Stimulated activated naive CD8-positive, alpha-beta T cell treated with anti-CD3 and anti-CD28 coated beads, Interleukin-15, Interleukin-2, amounts not matched to agents 100 ng/mL and 50 ng/mL, for 24 hours (primary cell): ENCODE data around the gene RSPRY1.
A peak's percentile ranks its signal among the peaks of the same experiment; 100 is the strongest.

Experiments
- H3K27ac Mint-ChIP-seq: one replicate; pipeline ENCODE4 v1.8.0; 2021; ENCODE audit warnings: mild to moderate bottlenecking, mixed read lengths
- H3K27me3 Mint-ChIP-seq: one replicate; pipeline ENCODE4 v1.8.0; 2021; ENCODE audit warnings: mixed read lengths
- H3K36me3 Mint-ChIP-seq: one replicate; pipeline ENCODE4 v1.8.0; 2021; ENCODE audit warnings: low read depth, mixed read lengths
- H3K4me1 Mint-ChIP-seq: one replicate; pipeline ENCODE4 v1.8.0; 2021; ENCODE audit warnings: low read depth, mixed read lengths
- H3K4me3 Mint-ChIP-seq: one replicate; pipeline ENCODE4 v1.8.0; 2021; ENCODE audit warnings: mild to moderate bottlenecking, mixed read lengths
- H3K9me3 Mint-ChIP-seq: one replicate; pipeline ENCODE4 v1.8.0; 2021; ENCODE audit warnings: mixed read lengths

Gene RSPRY1

GRCh38 chr16:57166451-57166850, 19.7 kb upstream of the RSPRY1 start:
- Mint-ChIP-seq H3K9me3 (no peaks in the 10 kb centered on the region), H3K27me3 (no peaks in the 10 kb centered on the region), H3K36me3 (peaks cover 59% of the 10 kb centered on the region), H3K4me3 (no peak overlapping the region), H3K4me1 (no peaks in the 10 kb centered on the region), H3K27ac (no peak overlapping the region)

DNA sequence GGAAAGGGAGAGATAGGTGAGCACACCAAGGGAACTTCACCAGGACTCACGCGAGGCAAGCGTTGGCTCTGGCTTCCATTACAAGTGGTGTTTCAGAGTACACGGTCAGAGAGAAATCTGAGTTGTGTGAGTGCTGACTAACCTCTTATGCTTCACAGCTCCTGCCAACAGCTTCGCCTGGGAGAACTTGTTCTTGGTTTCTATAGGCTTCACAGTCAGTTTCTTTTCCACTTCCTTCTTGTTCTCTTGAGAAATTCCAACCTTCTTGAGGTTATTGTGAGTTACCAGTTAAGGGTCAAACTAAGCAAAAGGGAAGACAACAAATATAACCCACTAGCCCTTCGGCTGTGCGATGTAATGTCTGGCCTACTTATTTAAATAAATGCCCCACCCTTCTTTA, 19.2 kb upstream of the RSPRY1 start:
- Mint-ChIP-seq H3K27ac (no peak overlapping the region), H3K4me3 (no peak overlapping the region), H3K27me3 (no peaks in the 10 kb centered on the region), H3K9me3 (no peaks in the 10 kb centered on the region), H3K4me1 (no peaks in the 10 kb centered on the region), H3K36me3 (peaks cover 62% of the 10 kb centered on the region)

- Mint-ChIP-seq H3K4me1 (no peaks in the 10 kb centered on the region), H3K27ac (no peak overlapping the region), H3K36me3 (peaks cover 67% of the 10 kb centered on the region), H3K9me3 (no peaks in the 10 kb centered on the region), H3K27me3 (no peaks in the 10 kb centered on the region), H3K4me3 (no peak overlapping the region)
These were observed 18.6 kb upstream of the RSPRY1 start for GRCh38 chr16:57167538-57167937.

- no peaks in the 10 kb centered on the region for H3K27me3 Mint-ChIP-seq
- H3K27ac Mint-ChIP-seq: no peak overlapping the region
- no peaks in the 10 kb centered on the region for H3K4me1 Mint-ChIP-seq
- H3K9me3 Mint-ChIP-seq: no peaks in the 10 kb centered on the region
- no peak overlapping the region for H3K4me3 Mint-ChIP-seq
- peaks cover 72% of the 10 kb centered on the region for H3K36me3 Mint-ChIP-seq
These were observed 18.2 kb upstream of the RSPRY1 start for GRCh38 chr16:57167953-57168352.

DNA sequence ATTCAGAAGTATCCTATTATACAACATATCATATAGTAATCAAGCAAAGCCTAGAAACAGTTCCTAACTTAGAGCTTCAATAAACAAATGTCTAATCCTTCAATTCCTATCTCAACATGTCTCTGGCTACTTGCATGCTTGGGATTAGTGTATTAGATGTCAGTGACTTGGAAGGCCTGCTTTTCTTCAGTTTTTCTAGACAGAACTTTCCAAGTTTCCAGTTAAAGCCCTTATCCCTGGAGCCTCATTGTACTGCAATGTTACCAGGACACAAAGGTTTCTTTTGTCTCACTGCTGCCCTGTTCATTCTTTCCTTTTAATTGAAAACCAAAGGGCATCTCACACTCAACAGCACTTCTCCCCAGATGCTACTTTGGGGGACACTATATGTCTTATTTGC, 16.8 kb upstream of the RSPRY1 start:
- no peaks in the 10 kb centered on the region for H3K4me1 Mint-ChIP-seq
- no peaks in the 10 kb centered on the region for H3K27me3 Mint-ChIP-seq
- peaks cover 68% of the 10 kb centered on the region for H3K36me3 Mint-ChIP-seq
- H3K27ac Mint-ChIP-seq: no peak overlapping the region
- no peak overlapping the region for H3K4me3 Mint-ChIP-seq
- H3K9me3 Mint-ChIP-seq: no peaks in the 10 kb centered on the region

- no peaks in the 10 kb centered on the region for H3K27me3 Mint-ChIP-seq
- H3K4me1 Mint-ChIP-seq: no peaks in the 10 kb centered on the region
- no peak overlapping the region for H3K27ac Mint-ChIP-seq
- H3K4me3 Mint-ChIP-seq: no peak overlapping the region
- peaks cover 44% of the 10 kb centered on the region for H3K36me3 Mint-ChIP-seq
- H3K9me3 Mint-ChIP-seq: no peaks in the 10 kb centered on the region
These were observed 13.3 kb upstream of the RSPRY1 start for GRCh38 chr16:57172721-57173290.

DNA sequence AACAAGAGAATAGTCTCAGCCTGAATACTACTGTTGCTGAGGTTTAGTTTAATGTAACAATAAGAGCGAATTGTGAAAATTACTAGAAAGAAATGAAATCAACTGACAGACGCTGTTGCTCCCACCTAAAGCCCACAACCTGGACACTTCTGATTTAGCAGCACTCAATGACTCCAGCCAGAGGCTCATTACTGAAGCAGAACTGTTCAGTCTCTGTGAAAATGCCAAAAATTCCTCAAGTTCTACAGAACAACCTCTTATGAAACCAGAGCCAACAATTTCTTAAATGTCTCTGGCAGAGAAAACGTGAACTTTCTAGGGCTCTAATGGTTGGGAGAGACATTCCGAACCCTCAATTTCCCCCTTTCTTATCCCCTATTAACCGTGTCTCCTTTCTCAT, 10.2 kb upstream of the RSPRY1 start:
- Mint-ChIP-seq H3K4me3 (no peak overlapping the region), H3K27ac (no peak overlapping the region), H3K4me1 (no peaks in the 10 kb centered on the region), H3K27me3 (no peaks in the 10 kb centered on the region), H3K36me3 (peaks cover 30% of the 10 kb centered on the region), H3K9me3 (no peaks in the 10 kb centered on the region)

DNA sequence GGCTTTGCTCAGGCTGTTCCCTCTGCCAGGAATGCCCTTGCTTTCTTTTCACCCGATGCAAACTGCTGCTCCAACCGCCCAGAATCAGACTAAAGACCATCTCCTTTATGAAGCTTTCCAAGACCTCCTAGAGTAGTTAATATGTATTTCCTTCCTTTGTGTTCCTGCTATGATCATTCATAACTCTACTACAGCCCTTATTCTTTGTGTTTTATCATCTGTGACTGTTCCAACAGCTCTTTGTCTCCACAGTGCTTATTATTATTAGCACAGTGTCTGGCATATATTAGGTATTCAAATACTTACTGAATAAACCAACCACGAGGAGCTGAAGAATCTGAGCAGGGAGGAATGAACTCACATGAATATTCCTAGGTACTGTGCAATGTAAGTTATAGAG, 7.9 kb upstream of the RSPRY1 start:
- peaks cover 10% of the 10 kb centered on the region for H3K36me3 Mint-ChIP-seq
- no peak overlapping the region for H3K27ac Mint-ChIP-seq
- H3K27me3 Mint-ChIP-seq: no peaks in the 10 kb centered on the region

DNA sequence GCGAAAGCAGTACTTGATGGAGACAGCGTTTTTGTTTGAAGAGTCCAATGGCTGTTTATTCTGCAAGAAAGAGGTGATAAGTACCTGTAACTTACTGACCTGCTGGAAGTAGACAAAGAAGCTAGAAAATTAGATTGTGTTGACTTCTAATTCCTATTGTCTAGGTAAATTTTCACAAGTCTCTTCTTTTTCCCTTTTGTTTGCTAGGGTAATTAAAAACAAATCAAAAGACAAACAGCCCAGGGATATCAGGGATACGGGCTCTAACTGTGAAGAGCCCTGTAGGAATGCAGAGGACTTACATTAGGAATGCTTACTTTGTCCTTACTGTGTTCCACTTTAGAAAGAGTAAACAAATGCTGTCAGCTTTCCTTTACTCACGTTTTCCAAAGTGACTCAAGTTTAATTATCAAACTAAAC, 7.3 kb upstream of the RSPRY1 start:
- H3K4me1 Mint-ChIP-seq: peaks cover 7% of the 10 kb centered on the region
- no peaks in the 10 kb centered on the region for H3K9me3 Mint-ChIP-seq
- H3K27ac Mint-ChIP-seq: no peak overlapping the region
- peaks cover 5% of the 10 kb centered on the region for H3K36me3 Mint-ChIP-seq
- no peak overlapping the region for H3K4me3 Mint-ChIP-seq
- no peaks in the 10 kb centered on the region for H3K27me3 Mint-ChIP-seq

More for the DNA sequence above, 7.9 kb upstream of the RSPRY1 start:
- Mint-ChIP-seq H3K4me3 (no peak overlapping the region), H3K9me3 (no peaks in the 10 kb centered on the region), H3K4me1 (peaks cover 4% of the 10 kb centered on the region)

DNA sequence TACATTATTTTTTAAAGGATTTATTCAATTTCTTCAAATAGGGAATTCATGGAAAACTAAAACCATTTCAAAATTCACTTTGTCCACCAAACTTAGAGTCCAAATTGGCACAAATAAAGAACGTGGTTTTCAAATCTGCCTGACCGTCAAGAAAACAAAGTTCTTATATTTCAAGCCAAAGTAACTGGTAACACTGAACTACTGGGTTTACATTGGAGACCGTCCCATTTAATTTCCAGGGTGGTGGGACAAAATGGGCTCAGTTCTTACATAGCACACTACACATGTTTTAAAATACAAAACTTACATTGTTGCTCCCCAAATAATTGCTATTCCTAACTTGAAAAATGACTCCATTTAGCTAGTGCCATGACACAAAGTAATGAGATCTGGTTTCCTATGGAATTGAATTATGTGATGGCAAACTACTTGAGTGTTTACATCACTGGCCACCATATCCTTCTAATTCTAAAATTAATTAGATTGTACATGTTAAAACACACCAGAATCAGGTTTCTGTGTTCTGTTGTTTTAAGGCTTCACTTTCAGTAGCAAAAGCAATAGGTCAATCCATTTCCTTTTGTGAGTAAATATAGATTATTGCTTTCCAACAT, 6.8 kb upstream of the RSPRY1 start:
- no peaks in the 10 kb centered on the region for H3K27me3 Mint-ChIP-seq
- peaks cover 12% of the 10 kb centered on the region for H3K4me1 Mint-ChIP-seq
- no peak overlapping the region for H3K4me3 Mint-ChIP-seq
- peaks cover 4% of the 10 kb centered on the region for H3K36me3 Mint-ChIP-seq
- H3K27ac Mint-ChIP-seq: no peak overlapping the region
- no peaks in the 10 kb centered on the region for H3K9me3 Mint-ChIP-seq

DNA sequence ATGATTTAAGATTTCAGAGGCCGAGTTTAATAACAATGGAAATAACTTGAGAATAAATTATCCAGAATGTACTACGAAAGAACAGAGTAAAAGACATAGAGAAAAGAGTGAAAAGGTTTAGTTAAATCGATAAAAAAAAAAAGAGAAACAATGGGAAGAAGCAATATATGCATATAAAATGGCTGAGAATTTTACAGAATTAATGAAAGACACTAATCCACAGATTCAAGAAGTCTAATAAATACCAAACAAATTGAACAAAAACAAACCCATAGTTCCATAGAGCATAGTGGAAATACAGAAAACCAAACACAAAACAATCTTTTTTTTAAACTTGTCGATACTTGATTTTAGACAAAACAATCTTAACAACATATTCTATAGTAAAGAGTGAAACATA, 2.0 kb upstream of the RSPRY1 start:
- peak overlapping the region; percentile 97 for H3K27ac Mint-ChIP-seq

DNA sequence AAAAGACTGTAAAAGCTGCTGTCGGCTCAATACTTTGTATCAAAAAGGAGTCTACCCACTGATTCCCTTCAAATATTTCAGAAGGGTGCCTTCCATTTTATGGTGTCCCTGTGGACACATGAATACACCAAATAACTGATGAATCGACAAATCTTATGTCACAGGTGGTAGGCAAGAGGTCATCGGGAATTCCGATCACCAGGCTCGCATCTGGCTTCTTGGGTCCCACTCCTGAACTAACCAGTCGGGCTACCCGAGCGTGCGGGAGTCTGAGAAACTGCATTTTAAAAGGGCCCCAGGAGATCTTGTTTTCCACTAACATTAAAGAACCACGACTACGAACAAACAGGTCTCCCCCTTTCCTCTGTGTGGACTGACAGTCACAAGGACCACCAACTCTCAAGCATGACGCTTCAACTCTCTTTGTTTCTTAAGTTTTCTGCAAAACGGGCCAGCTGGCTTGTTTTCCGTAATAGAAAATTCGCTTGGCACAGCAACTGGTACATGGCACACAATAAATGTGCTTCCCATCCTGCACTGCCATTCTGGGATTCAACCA, 1.2 kb upstream of the RSPRY1 start:
- Mint-ChIP-seq H3K4me1 (peaks cover 42% of the 10 kb centered on the region), H3K27me3 (no peaks in the 10 kb centered on the region), H3K36me3 (peaks cover 6% of the 10 kb centered on the region), H3K27ac (peak overlapping the region; percentile 97), H3K4me3 (peak overlapping the region; percentile 100), H3K9me3 (no peaks in the 10 kb centered on the region)

More for the DNA sequence above, 2.0 kb upstream of the RSPRY1 start:
- Mint-ChIP-seq H3K4me1 (peaks cover 40% of the 10 kb centered on the region), H3K36me3 (peaks cover under 1% of the 10 kb centered on the region), H3K4me3 (peak overlapping the region; percentile 100), H3K27me3 (no peaks in the 10 kb centered on the region), H3K9me3 (no peaks in the 10 kb centered on the region)

- Mint-ChIP-seq H3K36me3 (peaks cover 6% of the 10 kb centered on the region), H3K4me3 (peak overlapping the region; percentile 100), H3K27me3 (no peaks in the 10 kb centered on the region), H3K9me3 (no peaks in the 10 kb centered on the region), H3K4me1 (peaks cover 42% of the 10 kb centered on the region), H3K27ac (peak overlapping the region; percentile 97)
These were observed 634 bp upstream of the RSPRY1 start for GRCh38 chr16:57185446-57185944.

GRCh38 chr16:57186872-57187854, 1.0 kb downstream of the RSPRY1 start:
- H3K9me3 Mint-ChIP-seq: no peaks in the 10 kb centered on the region
- H3K36me3 Mint-ChIP-seq: peaks cover 6% of the 10 kb centered on the region
- no peaks in the 10 kb centered on the region for H3K27me3 Mint-ChIP-seq
- H3K4me1 Mint-ChIP-seq: peaks cover 53% of the 10 kb centered on the region
- H3K27ac Mint-ChIP-seq: peak overlapping the region; percentile 97
- H3K4me3 Mint-ChIP-seq: peak overlapping the region; percentile 100
